Upper lobe of left lung (tissue), 4 donors: ENCODE data around the gene NINJ1.

Experiments
- CTCF ChIP-seq, 6 experiments: fragments of 450-650 bp in 4 of 6; fragments of 200-600 bp in 2 of 6; sonication (generic) in 2 of 6; IDR thresholded peaks; one replicate each; pipeline ENCODE4 v1.5.1; 2016 to 2019; ENCODE audit warnings: antibody characterized with exemption in 6 of 6
- EP300 ChIP-seq, 4 donors: sonication (generic); formaldehyde crosslinking; IDR thresholded peaks; one replicate each; pipeline ENCODE4 v1.5.1; 2017; ENCODE audit warnings: antibody characterized with exemption in 4 of 4, control low read depth in 2 of 4
- POLR2A ChIP-seq, 4 donors: fragments of 450-650 bp; IDR thresholded peaks; one replicate each; pipeline ENCODE4 v1.5.1; 2016 to 2017; ENCODE audit warnings: antibody characterized with exemption in 4 of 4, mild to moderate bottlenecking in 2 of 4
- POLR2AphosphoS5 ChIP-seq, 2 donors: sonication (generic); formaldehyde crosslinking; IDR thresholded peaks; one replicate each; pipeline ENCODE4 v1.5.1; 2017; ENCODE audit warnings: antibody characterized with exemption in 2 of 2

GRCh38 chr9:93093127-93093876 lies 40.7 kb downstream of the NINJ1 start:
- TF ChIP-seq CTCF (IDR thresholded peaks at IDR 0.05): no peak
- TF ChIP-seq EP300 (IDR thresholded peaks at IDR 0.05): no peak
- TF ChIP-seq POLR2A (IDR thresholded peaks at IDR 0.05): no peak
- no peak for TF ChIP-seq POLR2AphosphoS5 (IDR thresholded peaks at IDR 0.05)
